Aorta (tissue), 5 donors: Measurements from ENCODE around the gene TMEFF2. TPM values are rescaled to one million over a fixed set of nuclear protein-coding genes. Genes with fewer than 3 reads are reported as not detected.
A peak's percentile ranks its signal among the peaks of the same experiment; 100 is the strongest.

Source experiments
- ATAC-seq: fragments of 200-7000 bp; cut with Tn5 transposase; one replicate; pipeline ENCODE4 v1.9.1; 2022; ENCODE audit warnings: moderate library complexity; ENCODE audit not compliant: low FRiP score
- DNase-seq, 2 donors: peaks; one replicate each; pipeline ENCODE4 v3.0.0-alpha.2; 2020
- H3K27ac ChIP-seq, 2 donors: one replicate each; pipeline ENCODE4 v1.5.1; 2013; ENCODE audit warnings: low read length in 2 of 2, mild to moderate bottlenecking in 2 of 2, moderate library complexity in 2 of 2, control low read depth in 1 of 2, inconsistent platforms in 1 of 2, low read depth in 1 of 2
- H3K27me3 ChIP-seq, 2 donors: one replicate each; pipeline ENCODE4 v1.6.1; 2013; ENCODE audit warnings: control low read depth in 1 of 2, low read length in 1 of 2, mild to moderate bottlenecking in 1 of 2, moderate library complexity in 1 of 2; ENCODE audit not compliant: insufficient read depth in 2 of 2, control insufficient read depth in 1 of 2
- H3K36me3 ChIP-seq, 2 donors: one replicate each; pipeline ENCODE4 v1.6.1; 2013; ENCODE audit warnings: control low read depth in 1 of 2, low read length in 1 of 2, mild to moderate bottlenecking in 1 of 2; ENCODE audit not compliant: insufficient read depth in 2 of 2, control insufficient read depth in 1 of 2
- H3K4me1 ChIP-seq, 2 donors: one replicate each; pipeline ENCODE4 v1.6.1; 2013; ENCODE audit warnings: low read length in 2 of 2, control low read depth in 1 of 2, mild to moderate bottlenecking in 1 of 2, moderate library complexity in 1 of 2; ENCODE audit not compliant: insufficient read depth in 2 of 2, control insufficient read depth in 1 of 2
- H3K4me3 ChIP-seq, 2 donors: one replicate each; pipeline ENCODE4 v1.5.1; 2013; ENCODE audit warnings: low read length in 2 of 2, control low read depth in 1 of 2, mild to moderate bottlenecking in 1 of 2
- H3K9me3 ChIP-seq: one replicate; pipeline ENCODE4 v1.6.1; 2013; ENCODE audit warnings: mild to moderate bottlenecking, low read length; ENCODE audit not compliant: control insufficient read depth
- WGBS, 2 donors: extraction: QIAGEN DNeasy Blood & Tissue Kit; methylation state at CpG; one replicate each; pipeline ENCODE4 v1.1.7; 2013; 5-methylcytosine and 5-hydroxymethylcytosine counted together
- intact Hi-C, 2 donors: fragments of 100-400 bp; cut with DNase I; formaldehyde crosslinking; loops; one replicate each; pipeline versions ENCODE4 v1.14.2 to v1.15.0; 2022
- long read RNA-seq, 2 donors: library from polyadenylated mRNA; unstranded; transcript quantifications; one replicate each; pipeline ENCODE4 v2.0.0, GENCODE V29; 2020 to 2021
- polyA plus RNA-seq, 2 donors: library from polyadenylated mRNA; stranded (reverse); fragments of 200-250 nt; gene quantifications; one replicate each; pipeline ENCODE4 v1.2.3, GENCODE V29; 2013
- total RNA-seq, 2 donors: library from RNA; stranded (reverse); fragmentation: NEBNext Ultra II Directional; extraction: Animal tissue kit (Norgen Biotek cat#: 25700); gene quantifications; one replicate each; pipeline ENCODE4 v1.2.1, GENCODE V29; 2021
- donor health status: healthy with polysubstance abuse.
- donor health status: Bipolar disorder and iron deficiency.
- donor health status: DM: no; HTN: no; CAD: no.
- donor health status: DM: no; HTN: no; CAD: no.
- donor health status: DM: yes; HTN: yes; CAD: no.

The TMEFF2 gene
- under 1 TPM in 1 of 2 donors, not detected in 1; 0.12 TPM for total RNA-seq
- not detected for polyA plus RNA-seq
- long read RNA-seq, donor 1, partial matches to known transcripts: 0 of 8 reads
- long read RNA-seq, donor 1, other reads (novel, unspliced or antisense): 8 of 8 reads
- long read RNA-seq, donor 2, partial matches to known transcripts: 0 of 4 reads
- long read RNA-seq, donor 2, other reads (novel, unspliced or antisense): 4 of 4 reads

- intact Hi-C loops: loop anchor here in 1 of 2 donors (10.0 kb wide), 1 partner anchor 90 kb away; no protein-coding TSS in a partner anchor
- no peaks in the 10 kb centered on the region for H3K36me3 ChIP-seq
- peak within 1 kb of the TSS; percentile 18 to 48 for H3K4me3 ChIP-seq
- H3K27ac ChIP-seq: no peak within 1 kb of the TSS
- peak; percentile 59 to 87 for DNase-seq
- 1% methylated on average over 56 to 64 of the region's 64 CpGs for WGBS, 2 donors
- peak; percentile 77 for ATAC-seq
- no peaks in the 10 kb centered on the region for H3K27me3 ChIP-seq
- H3K4me1 ChIP-seq: no peaks in the 10 kb centered on the region
- no peaks in the 10 kb centered on the region for H3K9me3 ChIP-seq
Observed at GRCh38 chr2:192194866-192195547, at the start of gene TMEFF2. TSS of gene TMEFF2 (minus strand) at chr2:192194933. CDS start at chr2:192194524, 409 bp downstream.

- Histone ChIP-seq H3K4me1 (no peaks in the 10 kb centered on the region), H3K27me3 (no peaks in the 10 kb centered on the region), H3K27ac (no peak overlapping the region), H3K4me3 (no peak overlapping the region), H3K36me3 (no peaks in the 10 kb centered on the region), H3K9me3 (no peaks in the 10 kb centered on the region)
- WGBS, 2 donors: 81 to 82% methylated on average over 2 of the region's 2 CpGs
- intact Hi-C loops: no loop called here
- no peak for DNase-seq
- no peak for ATAC-seq
Observed at GRCh38 chr2:192243488-192243887, 48.8 kb upstream of the TMEFF2 start.

GRCh38 chr2:192236136-192236535 is 41.4 kb upstream of the TMEFF2 start:
- Histone ChIP-seq H3K27me3 (no peaks in the 10 kb centered on the region), H3K36me3 (no peaks in the 10 kb centered on the region), H3K4me3 (no peak overlapping the region), H3K4me1 (no peaks in the 10 kb centered on the region), H3K27ac (no peak overlapping the region), H3K9me3 (no peaks in the 10 kb centered on the region)
- 50 to 58% methylated on average over 4 of the region's 4 CpGs for WGBS, 2 donors
- ATAC-seq (no peak), DNase-seq (no peak)
- intact Hi-C loops: no loop called here

GRCh38 chr2:192230889-192231453 is 36.2 kb upstream of the TMEFF2 start:
- WGBS, 2 donors: 8 to 15% methylated on average over 6 of the region's 6 CpGs
- intact Hi-C loops: no loop called here
- Histone ChIP-seq H3K27ac (no peak overlapping the region), H3K9me3 (no peaks in the 10 kb centered on the region), H3K36me3 (no peaks in the 10 kb centered on the region), H3K27me3 (no peaks in the 10 kb centered on the region), H3K4me1 (no peaks in the 10 kb centered on the region), H3K4me3 (no peak overlapping the region)
- DNase-seq (no peak), ATAC-seq (no peak)

GRCh38 chr2:192228685-192229084 is 34.0 kb upstream of the TMEFF2 start:
- Histone ChIP-seq H3K27me3 (no peaks in the 10 kb centered on the region), H3K9me3 (no peaks in the 10 kb centered on the region), H3K4me3 (no peak overlapping the region), H3K27ac (no peak overlapping the region), H3K4me1 (no peaks in the 10 kb centered on the region), H3K36me3 (no peaks in the 10 kb centered on the region)
- intact Hi-C loops: no loop called here
- no peak for DNase-seq
- no peak for ATAC-seq

- no peak for ATAC-seq
- WGBS, 2 donors: 87 to 89% methylated on average over 1 of the region's 1 CpG
- no peaks in the 10 kb centered on the region for H3K9me3 ChIP-seq
- DNase-seq: no peak
- H3K27ac ChIP-seq: no peak overlapping the region
- H3K27me3 ChIP-seq: no peaks in the 10 kb centered on the region
- no peaks in the 10 kb centered on the region for H3K36me3 ChIP-seq
- no peaks in the 10 kb centered on the region for H3K4me1 ChIP-seq
- intact Hi-C loops: no loop called here
- no peak overlapping the region for H3K4me3 ChIP-seq
Observed at GRCh38 chr2:192218970-192219369, 24.2 kb upstream of the TMEFF2 start.

GRCh38 chr2:192218377-192218776 is 23.6 kb upstream of the TMEFF2 start:
- intact Hi-C loops: no loop called here
- Histone ChIP-seq H3K4me1 (no peaks in the 10 kb centered on the region), H3K4me3 (no peak overlapping the region), H3K9me3 (no peaks in the 10 kb centered on the region), H3K36me3 (no peaks in the 10 kb centered on the region), H3K27ac (no peak overlapping the region), H3K27me3 (no peaks in the 10 kb centered on the region)
- DNase-seq (no peak), ATAC-seq (no peak)
- WGBS, 2 donors: 64 to 78% methylated on average over 2 of the region's 2 CpGs

GRCh38 chr2:192216336-192216735 is 21.6 kb upstream of the TMEFF2 start:
- no peak overlapping the region for H3K4me3 ChIP-seq
- no peaks in the 10 kb centered on the region for H3K9me3 ChIP-seq
- H3K36me3 ChIP-seq: no peaks in the 10 kb centered on the region
- H3K27ac ChIP-seq: no peak overlapping the region
- no peaks in the 10 kb centered on the region for H3K4me1 ChIP-seq
- intact Hi-C loops: no loop called here
- ATAC-seq (no peak), DNase-seq (no peak)
- no peaks in the 10 kb centered on the region for H3K27me3 ChIP-seq
- WGBS, 2 donors: 78 to 79% methylated on average over 3 of the region's 3 CpGs
